SK-N-SH treated with all-trans-retinoic acid at 6 μM for 48 hours (cell line): ENCODE data around the gene IMMP2L.

Source experiments
- ATAC-seq: fragments of 200-7000 bp; cut with Tn5 transposase; 3 replicates; pipeline ENCODE4 v1.9.1; 2020; ENCODE audit warnings: mild to moderate bottlenecking, moderate library complexity
- ARNTL ChIP-seq: fragments of 450-650 bp; formaldehyde crosslinking; IDR thresholded peaks from 2 replicates; pipeline ENCODE4 v1.5.0; 2020; ENCODE audit warnings: low read depth, mild to moderate bottlenecking, moderate library complexity, borderline replicate concordance
- BACH2 ChIP-seq: fragments of 250-450 bp; sonication (Bioruptor Pico); IDR thresholded peaks from 2 replicates; pipeline ENCODE4 v1.9.0; 2021; ENCODE audit warnings: mild to moderate bottlenecking, borderline replicate concordance
- CSDC2 ChIP-seq: fragments of 250-450 bp; sonication (Bioruptor Pico); IDR thresholded peaks from 2 replicates; pipeline ENCODE4 v1.5.0; 2020; ENCODE audit warnings: mild to moderate bottlenecking, moderate library complexity
- CSRNP3 ChIP-seq: fragments of 250-450 bp; sonication (Bioruptor Pico); IDR thresholded peaks from 2 replicates; pipeline ENCODE4 v1.5.1; 2021; ENCODE audit warnings: mild to moderate bottlenecking, moderate library complexity
- ESRRG ChIP-seq: fragments of 250-450 bp; sonication (Bioruptor Pico); IDR thresholded peaks from 2 replicates; pipeline ENCODE4 v1.6.1; 2021; ENCODE audit warnings: mild to moderate bottlenecking
- GLIS3 ChIP-seq: fragments of 250-450 bp; sonication (Bioruptor Pico); IDR thresholded peaks from 2 replicates; pipeline ENCODE4 v1.5.0; 2020; ENCODE audit warnings: mild to moderate bottlenecking, moderate library complexity
- ISL1 ChIP-seq: fragments of 250-450 bp; sonication (Bioruptor Pico); IDR thresholded peaks from 2 replicates; pipeline ENCODE4 v2.1.2; 2022; ENCODE audit warnings: mild to moderate bottlenecking, moderate library complexity
- OSR1 ChIP-seq: fragments of 250-450 bp; sonication (Bioruptor Pico); IDR thresholded peaks from 2 replicates; pipeline ENCODE4 v1.8.0; 2022; ENCODE audit warnings: moderate library complexity, mild to moderate bottlenecking, inconsistent platforms
- PATZ1 ChIP-seq: fragments of 250-450 bp; sonication (Bioruptor Pico); IDR thresholded peaks from 2 replicates; pipeline ENCODE4 v1.8.0; 2020; ENCODE audit warnings: mild to moderate bottlenecking, moderate library complexity, borderline replicate concordance
- RARB ChIP-seq: fragments of 250-450 bp; sonication (Bioruptor Pico); IDR thresholded peaks from 2 replicates; pipeline ENCODE4 v1.8.0; 2021; ENCODE audit warnings: mild to moderate bottlenecking, moderate library complexity
- TCF4 ChIP-seq: fragments of 250-450 bp; sonication (Bioruptor Pico); IDR thresholded peaks from 2 replicates; pipeline ENCODE4 v1.8.0; 2021; ENCODE audit warnings: mild to moderate bottlenecking, moderate library complexity, borderline replicate concordance
- TOX ChIP-seq: fragments of 250-450 bp; sonication (Bioruptor Pico); IDR thresholded peaks from 2 replicates; pipeline ENCODE4 v1.8.0; 2021; ENCODE audit warnings: mild to moderate bottlenecking, moderate library complexity, borderline replicate concordance
- TSHZ2 ChIP-seq: fragments of 250-450 bp; sonication (Bioruptor Pico); IDR thresholded peaks from 2 replicates; pipeline ENCODE4 v1.5.0; 2020; ENCODE audit warnings: mild to moderate bottlenecking, moderate library complexity
- ZC3H10 ChIP-seq: fragments of 250-450 bp; sonication (Bioruptor Pico); IDR thresholded peaks from 2 replicates; pipeline ENCODE4 v1.5.1; 2021; ENCODE audit warnings: mild to moderate bottlenecking, moderate library complexity
- ZFP3 ChIP-seq: fragments of 250-450 bp; sonication (Bioruptor Pico); IDR thresholded peaks from 2 replicates; pipeline ENCODE4 v1.5.0; 2020; ENCODE audit warnings: mild to moderate bottlenecking, moderate library complexity
- ZFP30 ChIP-seq: fragments of 450-650 bp; formaldehyde crosslinking; IDR thresholded peaks from 2 replicates; pipeline ENCODE4 v1.5.0; 2022; ENCODE audit warnings: mild to moderate bottlenecking, moderate library complexity
- ZNF70 ChIP-seq: fragments of 450-650 bp; formaldehyde crosslinking; IDR thresholded peaks from 2 replicates; pipeline ENCODE4 v1.5.0; 2020; ENCODE audit warnings: mild to moderate bottlenecking, moderate library complexity
- TF ChIP-seq, protein P1 (sequence below): fragments of 250-450 bp; sonication (Bioruptor Pico); IDR thresholded peaks from 2 replicates; pipeline ENCODE4 v1.8.0; 2021; ENCODE audit warnings: low read depth, mild to moderate bottlenecking, moderate library complexity, borderline replicate concordance

Gene IMMP2L

GRCh38 chr7:111005445-111005844 lies 556.8 kb downstream of the IMMP2L start:
- no peak for TF ChIP-seq TSHZ2 (CRISPR knock-in tag)
- TF ChIP-seq OSR1 = no peak
- no peak for TF ChIP-seq RARB
- no peak for TF ChIP-seq ISL1 (CRISPR knock-in tag)
- TF ChIP-seq, protein P1, sequence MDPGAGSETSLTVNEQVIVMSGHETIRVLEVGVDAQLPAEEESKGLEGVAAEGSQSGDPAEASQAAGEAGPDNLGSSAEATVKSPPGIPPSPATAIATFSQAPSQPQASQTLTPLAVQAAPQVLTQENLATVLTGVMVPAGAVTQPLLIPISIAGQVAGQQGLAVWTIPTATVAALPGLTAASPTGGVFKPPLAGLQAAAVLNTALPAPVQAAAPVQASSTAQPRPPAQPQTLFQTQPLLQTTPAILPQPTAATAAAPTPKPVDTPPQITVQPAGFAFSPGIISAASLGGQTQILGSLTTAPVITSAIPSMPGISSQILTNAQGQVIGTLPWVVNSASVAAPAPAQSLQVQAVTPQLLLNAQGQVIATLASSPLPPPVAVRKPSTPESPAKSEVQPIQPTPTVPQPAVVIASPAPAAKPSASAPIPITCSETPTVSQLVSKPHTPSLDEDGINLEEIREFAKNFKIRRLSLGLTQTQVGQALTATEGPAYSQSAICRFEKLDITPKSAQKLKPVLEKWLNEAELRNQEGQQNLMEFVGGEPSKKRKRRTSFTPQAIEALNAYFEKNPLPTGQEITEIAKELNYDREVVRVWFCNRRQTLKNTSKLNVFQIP (CRISPR knock-in tag) = no peak
- no peak for TF ChIP-seq CSRNP3
- TF ChIP-seq PATZ1 (CRISPR knock-in tag) = no peak
- no peak for TF ChIP-seq ZC3H10 (CRISPR knock-in tag)
- TF ChIP-seq BACH2 (CRISPR knock-in tag) = no peak
- no peak for TF ChIP-seq ZFP30 (CRISPR knock-in tag)
- no peak for TF ChIP-seq TOX
- no peak for TF ChIP-seq ZFP3
- ATAC-seq = no peak

- ATAC-seq = no peak
- TF ChIP-seq, protein P1 (CRISPR knock-in tag) = no peak
- TF ChIP-seq ZNF70 (CRISPR knock-in tag) (no peak), TOX (no peak), TCF4 (no peak), CSDC2 (CRISPR knock-in tag) (no peak), ZFP30 (CRISPR knock-in tag) (no peak)
These were observed 557.9 kb downstream of the IMMP2L start for GRCh38 chr7:111004310-111004901.

DNA sequence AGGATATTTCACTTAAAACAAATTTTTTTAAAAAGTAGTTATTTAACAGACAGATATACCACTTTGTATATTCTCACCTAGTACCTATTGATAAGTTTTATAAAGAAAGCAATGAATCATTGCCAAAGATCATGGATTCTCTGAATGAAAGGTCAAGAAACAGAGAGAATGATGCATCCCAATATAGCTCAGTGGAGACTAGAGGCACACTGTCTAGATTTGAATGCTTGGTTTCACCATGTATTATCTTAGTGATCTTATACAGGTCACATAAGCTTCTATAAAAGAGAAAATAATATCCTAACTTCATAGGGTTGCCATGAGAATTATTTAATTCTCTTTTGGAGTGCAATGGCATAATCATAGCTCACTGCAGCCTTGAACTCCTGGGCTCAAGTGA lies 558.4 kb downstream of the IMMP2L start:
- no peak for ATAC-seq
- no peak for TF ChIP-seq ESRRG
- no peak for TF ChIP-seq CSDC2 (CRISPR knock-in tag)
- no peak for TF ChIP-seq PATZ1 (CRISPR knock-in tag)
- TF ChIP-seq, protein P1 (CRISPR knock-in tag) = no peak
- no peak for TF ChIP-seq GLIS3 (CRISPR knock-in tag)
- no peak for TF ChIP-seq ZFP3
- TF ChIP-seq TOX = no peak
- TF ChIP-seq RARB = no peak
- TF ChIP-seq ZC3H10 (CRISPR knock-in tag) = no peak
- TF ChIP-seq BACH2 (CRISPR knock-in tag) = no peak
- no peak for TF ChIP-seq ZFP30 (CRISPR knock-in tag)
- no peak for TF ChIP-seq TSHZ2 (CRISPR knock-in tag)
- TF ChIP-seq ARNTL (CRISPR knock-in tag) = no peak
- no peak for TF ChIP-seq CSRNP3
